DOHH2 (cell line): ENCODE measurements around the gene AP4B1.

Experiments
- H3F3A ChIP-seq: fragments of 200-600 bp; sonication (generic), shearing (Covaris generic); 2 replicates; pipeline ENCODE4 v1.6.0; 2016; ENCODE audit warnings: antibody characterized with exemption, mild to moderate bottlenecking; ENCODE audit not compliant: control insufficient read depth, insufficient read depth
- H3K27ac ChIP-seq: fragments of 200-600 bp; sonication (generic); 2 replicates; pipeline ENCODE4 v1.5.1; 2014; ENCODE audit warnings: low read depth, mild to moderate bottlenecking, low read length, moderate library complexity
- H3K27me3 ChIP-seq: fragments of 200-600 bp; sonication (generic); 2 replicates; pipeline ENCODE4 v1.6.1; 2014; ENCODE audit warnings: mild to moderate bottlenecking, low read length, mixed read lengths; ENCODE audit not compliant: control insufficient read depth
- H3K36me3 ChIP-seq: fragments of 200-600 bp; sonication (generic); 2 replicates; pipeline ENCODE4 v1.6.1; 2014; ENCODE audit warnings: mild to moderate bottlenecking, low read length, moderate library complexity, mixed read lengths; ENCODE audit not compliant: control insufficient read depth
- H3K4me1 ChIP-seq: fragments of 200-600 bp; sonication (generic); 2 replicates; pipeline ENCODE4 v1.6.1; 2014; ENCODE audit warnings: mild to moderate bottlenecking, low read length, mixed read lengths; ENCODE audit not compliant: control insufficient read depth
- H3K4me2 ChIP-seq: fragments of 200-600 bp; sonication (generic); 2 replicates; pipeline ENCODE4 v1.6.0; 2014; ENCODE audit warnings: mild to moderate bottlenecking, low read length, moderate library complexity
- H3K4me3 ChIP-seq: fragments of 200-600 bp; sonication (generic); 2 replicates; pipeline ENCODE4 v1.5.1; 2014; ENCODE audit warnings: mild to moderate bottlenecking, low read length, mixed read lengths
- H3K79me2 ChIP-seq: fragments of 200-600 bp; sonication (generic); 2 replicates; pipeline ENCODE4 v1.6.1; 2014; ENCODE audit warnings: mild to moderate bottlenecking, low read length, mixed read lengths; ENCODE audit not compliant: control insufficient read depth
- H3K9me2 ChIP-seq: fragments of 200-600 bp; sonication (generic); replicated peaks from 2 replicates; pipeline ENCODE4 v1.6.1; 2014; ENCODE audit warnings: mild to moderate bottlenecking, low read length, mixed read lengths; ENCODE audit not compliant: control insufficient read depth
- H3K9me3 ChIP-seq: fragments of 200-600 bp; sonication (generic); 2 replicates; pipeline ENCODE4 v1.6.1; 2014; ENCODE audit warnings: antibody characterized with exemption, low read length, mixed read lengths; ENCODE audit not compliant: control insufficient read depth, insufficient read depth
- H4K20me1 ChIP-seq: fragments of 200-600 bp; sonication (generic); 2 replicates; pipeline ENCODE4 v1.6.0; 2014; ENCODE audit warnings: low read depth, mild to moderate bottlenecking, antibody characterized with exemption, low read length, moderate library complexity; ENCODE audit not compliant: control insufficient read depth, insufficient read depth
- EZH2phosphoT487 ChIP-seq: fragments of 200-600 bp; sonication (generic); IDR thresholded peaks from 2 replicates; pipeline ENCODE4 v1.6.1; 2017; ENCODE audit warnings: borderline replicate concordance, mild to moderate bottlenecking, antibody characterized with exemption, low read length, moderate library complexity, mixed read lengths
- TF ChIP-seq, protein P1 (sequence below): fragments of 200-600 bp; sonication (generic); IDR thresholded peaks from one replicate; pipeline ENCODE4 v1.5.1; 2014; ENCODE audit warnings: antibody characterized with exemption, mild to moderate bottlenecking, low read depth, low read length; ENCODE audit not compliant: poor library complexity, severe bottlenecking

The AP4B1 gene

GRCh38 chr1:113943028-113943811 lies 38.6 kb upstream of the AP4B1 start:
- H3K27ac ChIP-seq = no peak overlapping the region
- H3K4me2 ChIP-seq = no peak overlapping the region
- H3K36me3 ChIP-seq = peaks cover 58% of the 10 kb centered on the region
- peaks cover 87% of the 10 kb centered on the region for H3K79me2 ChIP-seq
- H4K20me1 ChIP-seq = peaks cover 9% of the 10 kb centered on the region; the same call in 1 of the 2 replicates
- TF ChIP-seq EZH2phosphoT487 = no peak
- TF ChIP-seq, protein P1, sequence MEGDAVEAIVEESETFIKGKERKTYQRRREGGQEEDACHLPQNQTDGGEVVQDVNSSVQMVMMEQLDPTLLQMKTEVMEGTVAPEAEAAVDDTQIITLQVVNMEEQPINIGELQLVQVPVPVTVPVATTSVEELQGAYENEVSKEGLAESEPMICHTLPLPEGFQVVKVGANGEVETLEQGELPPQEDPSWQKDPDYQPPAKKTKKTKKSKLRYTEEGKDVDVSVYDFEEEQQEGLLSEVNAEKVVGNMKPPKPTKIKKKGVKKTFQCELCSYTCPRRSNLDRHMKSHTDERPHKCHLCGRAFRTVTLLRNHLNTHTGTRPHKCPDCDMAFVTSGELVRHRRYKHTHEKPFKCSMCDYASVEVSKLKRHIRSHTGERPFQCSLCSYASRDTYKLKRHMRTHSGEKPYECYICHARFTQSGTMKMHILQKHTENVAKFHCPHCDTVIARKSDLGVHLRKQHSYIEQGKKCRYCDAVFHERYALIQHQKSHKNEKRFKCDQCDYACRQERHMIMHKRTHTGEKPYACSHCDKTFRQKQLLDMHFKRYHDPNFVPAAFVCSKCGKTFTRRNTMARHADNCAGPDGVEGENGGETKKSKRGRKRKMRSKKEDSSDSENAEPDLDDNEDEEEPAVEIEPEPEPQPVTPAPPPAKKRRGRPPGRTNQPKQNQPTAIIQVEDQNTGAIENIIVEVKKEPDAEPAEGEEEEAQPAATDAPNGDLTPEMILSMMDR = no peak
- peaks cover 10% of the 10 kb centered on the region; the same call in 1 of the 2 replicates for H3K9me3 ChIP-seq
- H3K4me1 ChIP-seq = peaks cover 37% of the 10 kb centered on the region
- H3K9me2 ChIP-seq = no peaks in the 10 kb centered on the region
- H3K27me3 ChIP-seq = no peaks in the 10 kb centered on the region
- H3F3A ChIP-seq = peaks cover 13% of the 10 kb centered on the region; the same call in 1 of the 2 replicates
- H3K4me3 ChIP-seq = no peak overlapping the region

DNA sequence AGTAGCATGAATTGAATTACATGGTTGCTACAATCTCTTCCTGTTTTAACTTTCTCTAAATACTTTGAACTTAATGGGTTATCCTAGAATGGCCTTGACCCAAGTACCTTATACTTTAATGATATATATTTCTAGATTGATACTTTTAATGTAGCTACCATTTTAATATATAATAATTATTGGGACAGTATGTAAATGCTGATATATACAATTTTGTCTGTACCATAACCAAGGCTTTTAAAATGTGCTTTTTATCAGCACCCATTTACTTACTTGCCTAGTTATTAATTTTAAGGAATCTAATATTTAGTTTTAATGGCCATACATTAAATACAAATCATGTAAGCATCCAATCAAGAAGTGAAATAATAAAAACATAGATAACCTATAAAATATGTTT lies 37.9 kb upstream of the AP4B1 start:
- Histone ChIP-seq H3K27me3 (no peaks in the 10 kb centered on the region), H3K79me2 (peaks cover 87% of the 10 kb centered on the region), H3K9me3 (peaks cover 10% of the 10 kb centered on the region; the same call in 1 of the 2 replicates), H3K4me3 (no peak overlapping the region), H3F3A (peaks cover 13% of the 10 kb centered on the region; the same call in 1 of the 2 replicates), H3K4me2 (no peak overlapping the region), H4K20me1 (peaks cover 9% of the 10 kb centered on the region; the same call in 1 of the 2 replicates), H3K9me2 (no peaks in the 10 kb centered on the region), H3K27ac (no peak overlapping the region), H3K36me3 (peaks cover 56% of the 10 kb centered on the region), H3K4me1 (peaks cover 35% of the 10 kb centered on the region)
- TF ChIP-seq, protein P1 = no peak
- no peak for TF ChIP-seq EZH2phosphoT487

- H3K36me3 ChIP-seq = peaks cover 46% of the 10 kb centered on the region
These were observed 36.6 kb upstream of the AP4B1 start for GRCh38 chr1:113941245-113941559.

More at GRCh38 chr1:113941245-113941559, 36.6 kb upstream of the AP4B1 start:
- Histone ChIP-seq H3K27me3 (no peaks in the 10 kb centered on the region), H3K4me2 (no peak overlapping the region), H3F3A (peaks cover 6% of the 10 kb centered on the region; the same call in 1 of the 2 replicates), H3K79me2 (peaks cover 87% of the 10 kb centered on the region), H3K27ac (no peak overlapping the region), H3K9me3 (peaks cover 10% of the 10 kb centered on the region; the same call in 1 of the 2 replicates), H4K20me1 (peaks cover 2% of the 10 kb centered on the region; the same call in 1 of the 2 replicates), H3K4me3 (no peak overlapping the region), H3K4me1 (peaks cover 35% of the 10 kb centered on the region), H3K9me2 (no peaks in the 10 kb centered on the region)
- TF ChIP-seq EZH2phosphoT487 = no peak
- TF ChIP-seq, protein P1 = no peak
